Measurements from ENCODE around the gene CAMK2B.

Gene CAMK2B

DNA sequence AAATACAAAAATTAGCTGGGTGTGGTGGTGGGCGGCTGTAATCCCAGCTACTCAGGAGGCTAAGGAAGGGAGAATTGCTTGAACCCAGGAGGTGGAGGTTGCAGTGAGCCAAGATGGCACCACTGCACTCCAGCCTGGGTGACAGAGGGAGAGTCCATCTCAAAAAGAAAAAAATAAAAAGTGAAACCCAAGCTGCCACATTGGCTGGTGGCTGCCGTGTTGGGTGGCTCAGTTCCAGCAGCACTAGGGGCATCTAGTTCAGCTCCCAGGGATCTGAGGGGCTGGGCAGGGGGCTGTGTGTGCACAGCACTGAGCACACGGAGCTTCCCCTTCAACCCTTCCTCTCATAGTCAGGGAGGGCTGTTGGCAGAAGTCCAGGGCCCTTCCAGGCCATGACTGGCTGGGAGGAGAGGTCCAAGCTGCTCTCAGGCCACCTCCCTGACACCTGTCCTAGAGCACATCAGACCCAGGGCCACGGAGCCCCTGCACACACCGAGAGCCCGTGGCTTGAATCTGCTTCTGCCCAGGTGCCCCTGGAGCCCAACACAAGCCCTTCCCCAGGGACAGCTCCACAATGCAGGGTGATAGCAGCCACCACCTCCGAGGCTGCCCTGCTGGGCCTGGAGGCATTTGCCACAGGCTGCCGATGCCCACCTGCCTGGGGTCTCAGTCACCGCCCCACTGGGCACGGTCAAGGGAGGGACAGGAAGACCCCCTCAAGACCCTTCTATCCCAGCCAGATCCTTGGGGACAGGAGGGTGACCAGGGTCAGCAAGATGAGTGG, 77.3 kb downstream of the CAMK2B start:
- no peak for DNase-seq

DNA sequence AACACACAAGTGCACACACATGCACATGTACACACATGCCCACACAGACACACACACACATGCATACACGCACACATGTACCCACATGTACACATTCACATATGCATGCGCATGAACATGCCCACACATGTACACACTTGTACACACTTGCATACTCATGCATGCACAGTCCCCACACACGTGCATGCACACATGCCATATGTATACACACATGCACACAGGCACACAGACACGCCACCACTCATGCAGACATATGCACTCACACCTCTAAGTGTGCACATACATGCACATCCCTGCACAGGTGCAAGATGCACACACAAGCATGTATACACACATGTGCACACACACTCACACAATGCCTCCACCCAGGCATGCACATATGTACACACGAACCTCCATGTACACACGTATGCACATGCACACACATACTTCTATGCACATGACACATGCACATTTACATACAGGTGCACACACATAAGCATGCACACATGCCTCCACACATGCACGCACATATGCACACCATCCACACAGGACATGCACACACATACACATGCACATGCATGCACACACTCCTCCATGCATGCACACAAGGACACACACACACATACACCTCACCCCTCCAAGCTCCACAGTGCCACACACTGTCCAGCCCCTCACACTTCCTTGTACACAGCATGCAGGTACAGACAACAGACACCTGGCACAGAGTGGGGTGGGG, 78.8 kb downstream of the CAMK2B start:
- no peak for DNase-seq

DNA sequence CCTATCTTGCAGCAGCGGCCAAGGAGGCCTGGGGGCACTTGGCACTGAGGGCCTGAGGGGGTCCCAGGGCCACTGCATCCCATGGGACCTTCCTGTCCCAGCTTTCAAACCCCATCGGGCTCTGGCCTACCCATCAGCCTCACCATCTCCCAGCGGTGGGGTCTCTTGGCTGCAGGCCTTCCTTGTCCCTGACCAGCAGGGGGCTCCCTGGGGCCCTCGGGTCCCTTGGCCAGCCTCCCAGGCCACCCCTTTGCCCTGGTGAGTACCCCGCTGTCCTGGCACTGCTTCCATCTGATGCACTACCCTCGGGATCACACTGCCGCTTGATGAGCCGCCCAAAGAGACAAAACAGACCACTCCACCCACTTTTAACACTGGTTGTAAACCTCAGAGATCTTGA, 81.1 kb downstream of the CAMK2B start:
- DNase-seq = no peak

DNA sequence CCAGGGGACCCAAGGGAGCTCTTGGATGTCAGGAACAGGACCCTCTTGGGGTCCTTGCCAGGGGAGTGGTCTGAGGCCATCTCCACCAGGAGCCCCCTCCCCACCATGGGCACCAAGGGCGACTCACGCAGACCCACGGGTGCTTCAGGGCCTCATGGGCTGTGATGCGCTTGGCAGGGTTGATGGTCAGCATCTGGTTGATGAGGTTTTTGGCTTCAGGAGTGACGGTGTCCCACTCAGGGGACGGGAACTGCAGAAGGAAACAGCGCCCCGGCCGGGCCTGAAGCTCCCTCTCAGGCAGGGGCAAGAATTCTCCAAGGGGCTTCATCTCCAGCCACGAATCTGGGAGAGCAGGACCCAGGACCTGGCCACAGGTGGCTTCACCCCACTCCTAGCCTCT, 83.3 kb downstream of the CAMK2B start:
- no peak for DNase-seq

DNA sequence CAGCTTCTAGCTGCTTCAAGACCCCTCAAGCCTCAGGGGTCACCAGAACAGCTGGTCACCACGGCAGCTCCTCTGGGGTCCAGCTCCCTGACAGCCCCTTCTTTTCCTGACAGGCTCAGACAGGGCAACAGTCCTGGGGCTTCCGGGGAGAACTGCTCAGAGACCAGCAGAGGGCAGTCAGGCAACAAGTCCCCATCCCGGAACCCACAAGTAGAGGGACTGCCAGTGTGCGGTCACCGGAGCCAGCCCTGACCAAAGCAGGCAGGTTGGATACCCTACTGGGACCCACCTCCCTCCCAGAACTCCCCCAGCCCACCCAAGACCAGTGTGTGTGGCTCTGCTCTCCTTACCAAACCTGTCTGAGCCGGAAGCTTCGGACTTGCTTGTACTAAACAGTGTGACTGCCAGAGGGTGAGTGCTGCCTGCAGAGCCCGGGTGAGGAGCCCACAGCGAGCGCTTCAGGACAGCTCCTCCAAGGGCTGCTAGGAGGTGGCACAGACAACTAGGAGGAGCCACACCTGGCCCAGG, 84.3 kb downstream of the CAMK2B start:
- DNase-seq = peak; percentile 65

DNA sequence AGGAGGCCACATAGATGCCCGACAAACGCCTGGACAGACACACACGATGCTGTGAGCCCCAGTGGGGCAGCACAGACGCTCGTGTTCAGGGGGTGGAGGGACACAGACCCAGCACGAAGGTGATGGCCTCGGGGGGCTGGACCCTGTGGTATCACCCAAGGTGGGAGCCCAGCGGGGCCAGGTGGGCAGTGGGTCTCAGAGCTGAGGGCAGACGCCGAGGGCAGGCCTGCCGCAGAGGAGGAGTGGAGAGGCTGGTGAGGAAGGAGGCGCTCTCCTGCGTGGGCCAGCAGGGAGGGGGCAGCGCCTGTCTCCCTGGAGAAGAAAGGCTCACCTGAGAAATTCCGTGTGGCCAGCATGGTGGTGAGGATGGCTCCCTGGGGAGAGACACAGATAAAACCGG, 85.0 kb downstream of the CAMK2B start:
- no peak for DNase-seq

DNA sequence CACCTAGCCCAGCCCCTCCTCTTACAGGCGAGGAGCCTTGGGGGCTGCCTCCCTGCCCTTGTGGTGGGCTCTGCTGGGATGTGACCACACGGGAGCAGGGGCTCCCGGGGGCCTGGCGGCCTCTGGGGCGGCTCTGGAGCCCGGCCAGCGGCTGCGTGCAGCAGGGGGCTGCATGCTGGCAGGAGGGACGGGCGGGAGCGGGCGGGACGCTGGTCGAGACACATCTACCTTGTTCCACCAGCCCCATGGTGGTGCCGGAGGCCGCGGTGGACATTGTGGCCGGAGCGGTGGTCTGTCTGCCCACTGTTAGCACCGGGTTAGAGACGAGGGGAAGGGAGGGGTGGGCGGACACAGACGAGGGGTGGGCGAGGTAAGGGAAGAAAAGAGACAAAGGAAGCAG, 86.0 kb downstream of the CAMK2B start:
- no peak for DNase-seq

DNA sequence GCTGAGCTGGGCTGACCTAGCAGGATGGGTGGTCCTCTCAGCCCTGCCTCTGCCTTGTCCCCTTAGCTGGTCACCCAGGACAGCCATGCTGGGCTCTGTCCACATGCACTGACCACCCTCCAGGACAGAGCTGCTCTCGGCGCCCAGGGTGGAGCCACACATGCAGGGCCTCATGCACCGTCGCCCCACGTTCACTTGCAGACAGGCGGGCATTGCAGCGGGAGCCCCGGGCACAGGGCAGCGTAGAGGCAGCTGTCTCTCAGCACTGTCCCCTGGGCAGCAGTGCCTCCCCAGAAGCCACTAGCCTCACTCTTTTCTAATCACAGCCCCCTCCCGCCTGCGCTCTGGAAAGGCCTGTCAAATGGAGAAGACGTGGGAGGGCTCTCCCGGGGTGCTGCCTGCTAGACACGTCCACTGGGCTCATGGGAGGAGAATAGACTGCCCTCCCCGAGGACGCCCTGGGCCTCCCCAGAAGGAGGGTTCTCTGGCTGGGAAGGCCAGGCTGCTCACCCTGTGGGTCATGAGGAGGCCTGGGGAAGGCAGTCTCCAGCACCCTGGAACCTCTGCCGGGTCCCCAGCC, 87.2 kb downstream of the CAMK2B start:
- DNase-seq = no peak

DNA sequence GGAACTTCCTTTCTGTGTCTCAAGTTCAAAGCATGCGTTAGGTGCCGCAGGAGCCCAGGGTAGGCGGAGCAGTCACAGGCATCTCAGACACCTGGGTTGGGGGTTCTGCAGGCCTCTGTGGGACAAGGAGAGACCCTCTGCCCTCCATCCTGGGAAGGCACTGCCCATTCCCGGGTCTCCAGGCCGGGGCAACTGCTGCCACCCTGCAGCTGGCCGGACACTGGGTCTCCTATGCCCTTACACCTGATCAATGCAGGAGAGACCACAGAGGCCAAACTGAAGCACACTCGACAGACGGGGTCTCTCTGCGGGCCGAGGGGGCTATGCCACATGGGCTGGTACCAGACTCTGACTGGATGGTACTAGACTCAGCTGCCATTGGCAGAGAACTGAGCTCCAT, 87.7 kb downstream of the CAMK2B start:
- DNase-seq = no peak

DNA sequence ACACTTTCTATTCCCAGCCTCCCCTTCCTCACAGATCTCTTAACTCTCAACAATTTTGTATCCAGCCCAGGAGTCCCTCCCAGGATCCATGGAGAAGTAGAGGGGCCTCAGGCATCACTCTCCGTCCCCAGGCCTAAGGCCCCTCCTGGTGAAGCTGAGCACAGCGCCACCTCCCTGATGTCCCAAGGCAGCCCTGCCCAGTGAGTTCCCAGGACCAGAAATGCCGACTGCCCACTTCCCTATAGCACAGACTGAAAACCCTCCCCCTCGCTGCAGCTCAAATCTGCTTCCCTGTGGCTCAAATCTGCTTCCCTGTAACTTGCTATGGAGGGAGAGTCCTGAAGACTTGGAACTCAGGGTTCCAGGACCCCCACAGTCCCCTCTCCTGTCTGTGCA, 89.1 kb downstream of the CAMK2B start:
- DNase-seq = no peak

DNA sequence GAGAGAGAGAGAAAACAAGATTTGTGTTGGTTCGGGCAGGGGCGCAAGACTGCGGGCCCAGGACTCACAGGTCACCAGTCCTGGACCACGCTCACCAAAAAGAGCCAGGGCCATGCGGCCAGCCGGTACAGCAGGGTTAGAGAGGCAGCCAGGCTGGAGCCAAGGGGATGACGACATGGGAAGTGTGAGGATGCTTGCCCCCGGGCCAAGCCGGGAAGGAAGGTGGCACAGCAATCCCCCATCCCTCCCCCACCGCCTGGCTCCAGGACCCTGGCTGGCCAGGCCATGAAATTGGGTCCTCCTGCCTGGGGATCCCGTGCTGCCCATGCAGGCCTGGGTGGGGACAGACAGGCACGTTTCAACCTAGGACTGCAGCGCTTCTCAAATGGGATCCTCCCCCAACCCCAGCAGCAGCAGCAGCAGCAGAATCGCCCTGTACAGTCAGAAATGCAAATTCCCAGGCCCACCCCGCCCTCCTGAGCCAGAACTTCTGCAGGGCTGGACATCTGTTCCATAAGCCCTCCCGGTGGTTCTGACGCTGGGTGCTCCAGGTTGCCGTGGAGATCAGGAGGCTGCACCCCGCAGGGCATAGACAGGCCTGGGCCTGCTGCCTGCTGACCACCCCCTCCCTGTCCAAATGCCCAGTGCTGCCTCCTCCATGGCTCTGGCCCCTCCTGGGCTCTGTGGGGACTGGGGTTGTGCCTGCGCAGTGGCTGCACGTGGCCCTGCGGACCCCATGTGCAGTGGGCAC, 89.6 kb downstream of the CAMK2B start:
- DNase-seq = no peak

DNA sequence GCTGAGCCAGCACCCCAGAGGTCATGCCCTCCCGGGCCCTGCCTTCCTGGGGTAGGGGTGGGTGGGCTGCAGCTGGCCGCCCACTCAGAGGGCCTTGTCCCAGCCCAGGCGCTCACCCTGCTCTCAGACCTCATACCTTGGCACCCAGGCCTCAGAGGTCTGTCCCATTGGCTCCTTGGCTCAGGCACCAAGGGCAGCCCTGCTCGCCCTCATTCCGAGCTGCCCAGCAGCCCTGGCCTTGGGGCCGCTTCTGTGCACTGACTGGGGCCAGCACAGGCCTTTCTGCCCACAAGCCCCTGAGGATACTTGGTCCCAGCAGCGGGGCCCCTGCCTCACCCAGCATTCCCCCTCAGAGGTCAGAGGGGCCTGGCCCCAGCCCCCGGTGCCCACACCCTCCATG, 90.3 kb downstream of the CAMK2B start:
- DNase-seq = no peak

DNA sequence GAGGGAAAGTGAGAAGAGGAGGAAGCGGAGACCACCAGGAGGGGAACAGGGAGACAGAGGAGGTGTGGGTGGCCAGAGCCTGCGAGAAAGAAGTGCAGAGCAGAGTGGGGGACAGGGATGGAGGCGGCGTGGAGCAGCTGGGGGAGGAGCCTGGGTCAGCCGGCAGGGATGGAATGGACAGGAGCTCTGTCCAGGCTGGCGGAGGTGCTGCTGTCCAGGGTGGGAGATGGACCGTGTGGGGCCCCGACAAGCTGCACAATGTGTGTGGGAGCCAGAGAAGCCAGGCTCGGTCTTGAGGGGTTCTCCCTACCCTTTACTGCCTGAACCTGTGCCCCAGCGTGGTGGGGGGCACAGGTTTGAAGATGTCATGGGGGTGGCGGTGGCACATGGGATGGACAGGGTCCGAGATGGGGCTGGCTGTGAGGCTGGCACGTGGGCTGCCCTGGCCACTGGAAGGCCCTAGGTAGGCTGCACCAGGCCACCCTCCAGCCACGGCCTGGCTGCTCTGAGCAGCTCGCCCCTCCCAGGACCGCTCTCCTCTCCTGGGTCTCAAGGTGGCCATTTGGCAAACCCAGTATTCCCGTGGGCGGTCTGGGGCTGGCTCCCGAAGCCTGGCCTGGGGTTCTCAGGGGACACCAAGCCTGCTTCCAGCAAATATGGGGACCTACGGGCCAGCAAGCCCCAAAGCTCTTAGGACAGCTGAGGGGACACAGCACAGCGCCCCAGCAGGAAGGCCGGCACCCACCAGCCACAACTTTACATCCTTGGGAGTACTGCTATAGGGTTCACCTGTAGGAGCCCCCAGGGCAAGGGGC, 92.3 kb downstream of the CAMK2B start:
- DNase-seq = no peak

DNA sequence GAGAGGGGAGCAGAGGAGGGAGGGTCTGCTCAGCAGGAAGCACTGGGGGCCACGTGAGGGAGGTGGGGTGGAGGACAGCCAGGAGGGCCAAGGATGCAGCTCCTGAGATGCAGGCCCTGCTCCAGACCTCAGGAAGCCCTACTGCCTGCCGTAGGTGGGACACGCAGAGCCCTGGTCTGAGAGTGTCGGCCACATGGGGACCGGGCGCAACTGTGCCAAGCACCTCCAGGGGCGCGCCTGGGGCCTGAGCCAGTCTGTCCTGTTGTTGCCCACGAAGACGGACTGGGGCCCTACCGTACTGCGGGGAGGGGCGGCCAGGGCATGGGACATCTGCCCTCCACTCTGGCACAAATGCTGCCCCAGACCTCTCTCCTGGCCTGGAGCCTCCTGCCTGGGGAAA, 93.0 kb downstream of the CAMK2B start:
- no peak for DNase-seq

DNA sequence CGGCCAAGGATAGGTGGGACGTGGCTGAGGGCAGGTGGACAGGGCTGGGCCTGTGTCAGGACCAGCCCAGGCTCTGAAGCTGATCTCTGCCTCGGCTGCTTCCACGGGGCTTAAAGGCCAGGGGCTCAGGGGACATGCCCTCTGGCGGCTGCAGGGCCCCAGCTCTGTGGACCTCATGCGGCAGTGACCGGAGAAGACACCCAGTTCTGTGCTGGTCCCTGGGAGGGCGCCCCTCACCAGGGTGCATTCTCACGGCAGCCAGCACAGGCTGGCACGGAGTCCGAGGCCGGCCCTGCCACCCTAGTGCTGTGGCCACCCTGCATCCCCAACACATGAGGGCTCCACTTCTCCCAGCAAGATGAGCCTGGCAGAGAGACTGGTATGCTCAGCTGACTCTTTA, 94.3 kb downstream of the CAMK2B start:
- DNase-seq = no peak

DNA sequence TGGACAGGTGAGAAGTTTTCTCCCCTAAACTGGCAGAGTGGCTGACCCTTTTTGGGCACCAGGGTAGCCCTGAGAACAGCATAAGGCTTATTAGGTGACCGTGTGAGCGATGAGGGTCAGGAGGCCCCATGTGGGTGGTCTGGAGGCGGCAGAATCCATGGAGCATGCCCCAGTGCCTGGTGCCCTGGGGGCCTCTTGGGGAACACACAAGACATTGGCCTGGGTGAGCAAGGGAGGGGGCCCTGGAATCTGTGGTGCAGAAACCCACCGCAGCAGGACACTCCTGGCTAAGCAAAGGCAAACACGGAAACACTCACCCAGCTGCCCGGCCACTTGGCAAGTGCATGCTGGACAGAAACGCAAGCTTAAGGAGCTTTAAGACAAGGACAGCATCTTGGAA, 95.1 kb downstream of the CAMK2B start:
- DNase-seq = no peak

DNA sequence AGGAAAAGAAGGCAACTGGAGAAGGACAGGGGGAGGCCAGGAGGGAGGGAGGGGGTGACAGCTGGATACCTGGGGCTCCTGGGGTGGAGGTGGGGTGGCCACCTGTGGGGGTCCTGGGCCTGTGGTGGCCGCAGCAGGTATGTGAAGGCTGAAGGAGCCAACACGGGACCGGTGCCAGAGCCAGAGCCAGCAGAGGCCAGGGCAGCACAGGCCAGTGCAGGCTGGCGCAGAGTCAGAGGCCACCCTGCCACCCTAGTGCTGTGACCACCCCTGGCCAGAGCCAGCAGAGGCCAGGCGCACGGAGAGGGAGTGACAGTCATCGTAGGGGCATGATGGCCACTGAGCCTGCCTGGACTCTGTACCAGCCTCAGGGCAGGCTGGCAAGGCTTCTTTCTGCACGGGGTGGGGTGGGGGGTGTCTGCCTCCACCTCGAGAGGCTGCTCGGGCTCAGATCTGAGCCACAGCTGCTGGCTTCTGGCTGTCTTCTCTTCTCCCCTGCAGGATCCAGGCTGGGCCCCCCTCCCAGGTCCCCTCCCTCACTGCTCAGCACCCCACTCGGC, 95.8 kb downstream of the CAMK2B start:
- DNase-seq = no peak

DNA sequence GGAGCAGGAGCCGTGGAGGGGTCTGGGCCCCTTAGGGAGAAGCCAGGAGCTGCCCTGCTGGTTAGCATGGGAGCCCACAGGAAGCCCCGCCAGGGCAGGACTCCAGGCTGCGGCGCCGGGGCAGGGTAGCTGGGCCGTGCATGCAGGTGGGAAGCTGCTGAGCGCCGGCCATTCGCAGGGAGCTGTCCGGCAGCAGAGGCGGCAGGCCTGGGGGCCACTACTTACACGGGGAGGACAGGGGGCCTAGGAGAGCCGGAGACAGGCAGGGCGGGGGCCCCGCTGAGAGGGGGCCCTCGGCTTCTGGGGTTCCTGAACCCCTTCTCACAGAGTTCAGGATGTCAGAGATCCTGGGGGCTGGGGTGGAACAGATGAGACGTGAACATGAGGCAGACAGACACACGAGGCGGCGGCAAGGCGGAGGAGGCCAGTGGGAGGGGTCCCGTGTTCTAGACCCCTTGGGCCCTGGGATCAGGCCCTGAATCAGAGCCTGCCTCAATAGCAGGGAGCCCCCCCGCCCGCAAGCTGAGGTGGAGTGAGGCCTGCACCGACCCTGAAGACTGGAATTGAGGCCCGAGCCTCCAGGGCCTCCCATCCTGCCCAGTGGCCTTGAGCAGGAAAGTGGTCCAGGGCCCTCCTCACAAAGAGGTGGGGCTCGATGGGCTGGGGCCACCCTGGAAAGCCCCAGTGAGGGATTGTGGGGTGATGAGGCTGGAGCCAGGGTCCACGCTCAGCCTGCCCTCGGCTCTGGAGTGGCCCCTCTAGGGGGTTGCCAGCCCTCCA, 96.6 kb downstream of the CAMK2B start:
- DNase-seq = no peak

DNA sequence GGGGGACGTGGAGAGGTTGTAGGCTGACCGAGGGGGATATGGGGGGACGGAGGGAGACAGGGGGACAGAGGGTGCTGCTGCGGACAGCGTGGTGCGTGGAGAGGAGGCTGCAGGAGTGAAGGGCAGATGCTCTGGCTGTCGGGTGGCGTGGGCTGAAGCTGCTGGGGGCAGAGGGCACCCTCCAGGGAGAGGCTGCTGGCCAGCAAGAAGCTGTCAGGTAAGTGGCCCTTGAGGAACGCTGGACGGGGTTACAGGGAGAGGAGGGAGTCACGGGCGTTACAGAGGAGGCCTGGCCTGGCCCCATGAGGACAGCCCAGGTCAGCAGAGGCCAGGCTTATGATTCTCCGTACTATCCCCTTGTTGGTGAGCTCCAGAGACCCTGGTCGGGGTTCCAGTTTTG, 97.5 kb downstream of the CAMK2B start:
- no peak for DNase-seq

DNA sequence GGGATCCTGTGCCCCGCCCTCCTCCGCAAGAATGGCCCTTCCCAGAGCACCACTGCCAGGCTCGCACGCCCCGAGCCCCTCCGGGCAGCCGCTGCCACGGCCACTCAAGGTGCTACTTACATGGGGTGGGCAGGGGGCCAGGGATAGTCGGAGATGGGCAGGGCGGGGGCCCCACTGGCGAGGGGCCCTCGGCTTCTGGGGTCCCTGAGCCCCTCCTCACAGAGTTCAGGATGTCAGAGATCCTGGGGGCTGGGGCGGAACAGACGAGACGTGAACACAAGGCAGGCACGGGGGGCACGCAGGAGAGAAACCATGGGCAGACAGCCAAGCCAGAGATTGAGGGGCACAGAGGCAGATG, 99.0 kb downstream of the CAMK2B start:
- no peak for DNase-seq

Data from NCI-H226 (cell line).